HG03442 (cell line): ENCODE measurements around the gene CACNB3.

Experiments used
- ATAC-seq: cut with Tn5 transposase; IDR thresholded peaks from one replicate; pipeline ENCODE4 v1.9.1; 2021; ENCODE audit warnings: mild to moderate bottlenecking, moderate library complexity; ENCODE audit not compliant: unreplicated experiment

Gene CACNB3

GRCh38 chr12:48817873-48818830 is at the start of gene CACNB3:
TSS of gene CACNB3 (plus strand) at chr12:48818496. CDS start at chr12:48818930, 434 bp downstream.
- ATAC-seq: no peak

- no peak for ATAC-seq
Measured at GRCh38 chr12:48768736-48769135, 49.6 kb upstream of the CACNB3 start.

GRCh38 chr12:48770756-48771155 is 47.5 kb upstream of the CACNB3 start:
- ATAC-seq: no peak

- no peak for ATAC-seq
Measured at GRCh38 chr12:48771588-48772112, 46.6 kb upstream of the CACNB3 start.

GRCh38 chr12:48773686-48774085 is 44.6 kb upstream of the CACNB3 start:
- no peak for ATAC-seq

GRCh38 chr12:48774516-48774915 is 43.8 kb upstream of the CACNB3 start:
- ATAC-seq: no peak

GRCh38 chr12:48775299-48775698 is 43.0 kb upstream of the CACNB3 start:
- ATAC-seq: no peak

- ATAC-seq: no peak
Measured at GRCh38 chr12:48775991-48776649, 42.2 kb upstream of the CACNB3 start.

- ATAC-seq: no peak
Measured at GRCh38 chr12:48776956-48777355, 41.3 kb upstream of the CACNB3 start.

GRCh38 chr12:48777501-48778400 is 40.5 kb upstream of the CACNB3 start:
- no peak for ATAC-seq

GRCh38 chr12:48779869-48780268 is 38.4 kb upstream of the CACNB3 start:
- ATAC-seq: no peak

GRCh38 chr12:48780381-48781025 is 37.8 kb upstream of the CACNB3 start:
- ATAC-seq: no peak

- ATAC-seq: no peak
Measured at GRCh38 chr12:48781750-48782456, 36.4 kb upstream of the CACNB3 start.

- ATAC-seq: no peak
Measured at GRCh38 chr12:48782457-48783395, 35.6 kb upstream of the CACNB3 start.

- no peak for ATAC-seq
Measured at GRCh38 chr12:48783432-48783831, 34.9 kb upstream of the CACNB3 start.

- ATAC-seq: no peak
Measured at GRCh38 chr12:48786591-48787544, 31.4 kb upstream of the CACNB3 start.

- ATAC-seq: no peak
Measured at GRCh38 chr12:48787791-48788523, 30.3 kb upstream of the CACNB3 start.
